Memory B cell (primary cell): ENCODE results near the gene NBL1.

Experiments
- ATAC-seq: fragments of 150-1000 bp; cut with Tn5 transposase; 2 replicates; pipeline ENCODE4 v1.10.0; 2021; ENCODE audit warnings: low read depth, mild to moderate bottlenecking, moderate library complexity
- DNase-seq, 2 donors: peaks; one replicate each; pipeline ENCODE4 v3.0.0; 2022; ENCODE audit warnings: low spot score in 2 of 2
- H3K27ac Mint-ChIP-seq: one replicate; pipeline ENCODE4 v1.8.0; 2022; ENCODE audit warnings: mild to moderate bottlenecking, moderate library complexity, mixed read lengths
- H3K27me3 Mint-ChIP-seq: one replicate; pipeline ENCODE4 v1.8.0; 2022; ENCODE audit warnings: mixed read lengths
- H3K36me3 Mint-ChIP-seq: one replicate; pipeline ENCODE4 v1.8.0; 2022; ENCODE audit warnings: mild to moderate bottlenecking, mixed read lengths
- H3K4me1 Mint-ChIP-seq: one replicate; pipeline ENCODE4 v1.8.0; 2022; ENCODE audit warnings: mixed read lengths
- H3K4me3 Mint-ChIP-seq: one replicate; pipeline ENCODE4 v1.8.0; 2022; ENCODE audit warnings: mild to moderate bottlenecking, moderate library complexity, mixed read lengths
- H3K9me3 Mint-ChIP-seq: one replicate; pipeline ENCODE4 v1.8.0; 2022; ENCODE audit warnings: mixed read lengths

The NBL1 gene

GRCh38 chr1:19643602-19644394 is at the start of gene NBL1:
Gene NBL1, plus strand, starts transcription at chr1:19644311. Its CDS starts 10,720 bp downstream, at chr1:19655031.
- H3K4me1 Mint-ChIP-seq: peaks cover 13% of the 10 kb centered on the region
- DNase-seq: no peak
- H3K4me3 Mint-ChIP-seq: peak within 1 kb of the TSS; percentile 92
- H3K9me3 Mint-ChIP-seq: no peaks in the 10 kb centered on the region
- ATAC-seq: peak; percentile 84
- H3K27me3 Mint-ChIP-seq: peaks cover 23% of the 10 kb centered on the region
- peak within 1 kb of the TSS; percentile 33 for H3K27ac Mint-ChIP-seq
- H3K36me3 Mint-ChIP-seq: peaks cover 3% of the 10 kb centered on the region

GRCh38 chr1:19596065-19596713 is 47.9 kb upstream of the NBL1 start:
- Mint-ChIP-seq H3K9me3 (no peaks in the 10 kb centered on the region), H3K4me3 (peak overlapping the region; percentile 98), H3K27me3 (no peaks in the 10 kb centered on the region), H3K27ac (peak overlapping the region; percentile 100), H3K4me1 (peaks cover 31% of the 10 kb centered on the region), H3K36me3 (peaks cover 9% of the 10 kb centered on the region)
- no peak for ATAC-seq
- no peak for DNase-seq

- DNase-seq: peak; percentile 92 to 96
- H3K4me3 Mint-ChIP-seq: peak overlapping the region; percentile 98
- peaks cover 11% of the 10 kb centered on the region for H3K36me3 Mint-ChIP-seq
- H3K27me3 Mint-ChIP-seq: no peaks in the 10 kb centered on the region
- H3K9me3 Mint-ChIP-seq: no peaks in the 10 kb centered on the region
- ATAC-seq: peak; percentile 80
- peak overlapping the region; percentile 100 for H3K27ac Mint-ChIP-seq
- peaks cover 35% of the 10 kb centered on the region for H3K4me1 Mint-ChIP-seq
Measured at GRCh38 chr1:19596714-19597495, 47.2 kb upstream of the NBL1 start.

- ATAC-seq (peak; percentile 40), DNase-seq (peak in 1 of 2 donors; percentile 64)
- peak overlapping the region; percentile 100 for H3K27ac Mint-ChIP-seq
- peak overlapping the region; percentile 98 for H3K4me3 Mint-ChIP-seq
- H3K4me1 Mint-ChIP-seq: peaks cover 37% of the 10 kb centered on the region
- no peaks in the 10 kb centered on the region for H3K27me3 Mint-ChIP-seq
- H3K36me3 Mint-ChIP-seq: peaks cover 11% of the 10 kb centered on the region
- no peaks in the 10 kb centered on the region for H3K9me3 Mint-ChIP-seq
Measured at GRCh38 chr1:19597496-19598309, 46.4 kb upstream of the NBL1 start.

GRCh38 chr1:19599810-19600209 is 44.3 kb upstream of the NBL1 start:
- H3K27me3 Mint-ChIP-seq: no peaks in the 10 kb centered on the region

GRCh38 chr1:19602486-19602885 is 41.6 kb upstream of the NBL1 start:
- no peaks in the 10 kb centered on the region for H3K9me3 Mint-ChIP-seq
- no peak overlapping the region for H3K27ac Mint-ChIP-seq
- no peak overlapping the region for H3K4me3 Mint-ChIP-seq
- H3K27me3 Mint-ChIP-seq: no peaks in the 10 kb centered on the region
- DNase-seq: no peak
- H3K36me3 Mint-ChIP-seq: peaks cover 9% of the 10 kb centered on the region
- peaks cover 43% of the 10 kb centered on the region for H3K4me1 Mint-ChIP-seq
- no peak for ATAC-seq

More at GRCh38 chr1:19599810-19600209, 44.3 kb upstream of the NBL1 start:
- Mint-ChIP-seq H3K27ac (peak overlapping the region; percentile 65), H3K4me1 (peaks cover 40% of the 10 kb centered on the region), H3K36me3 (peaks cover 11% of the 10 kb centered on the region), H3K9me3 (no peaks in the 10 kb centered on the region), H3K4me3 (peak overlapping the region; percentile 9)
- no peak for ATAC-seq
- no peak for DNase-seq

GRCh38 chr1:19605967-19606366 is 38.1 kb upstream of the NBL1 start:
- no peak overlapping the region for H3K4me3 Mint-ChIP-seq
- H3K4me1 Mint-ChIP-seq: peaks cover 21% of the 10 kb centered on the region
- DNase-seq (no peak), ATAC-seq (no peak)
- peaks cover 4% of the 10 kb centered on the region for H3K36me3 Mint-ChIP-seq
- no peaks in the 10 kb centered on the region for H3K9me3 Mint-ChIP-seq
- peak overlapping the region; percentile 5 for H3K27ac Mint-ChIP-seq
- H3K27me3 Mint-ChIP-seq: no peaks in the 10 kb centered on the region

GRCh38 chr1:19606817-19607642 is 37.1 kb upstream of the NBL1 start:
- H3K27ac Mint-ChIP-seq: peak overlapping the region; percentile 5
- H3K4me1 Mint-ChIP-seq: peaks cover 16% of the 10 kb centered on the region
- no peak overlapping the region for H3K4me3 Mint-ChIP-seq
- H3K36me3 Mint-ChIP-seq: peaks cover 2% of the 10 kb centered on the region
- H3K9me3 Mint-ChIP-seq: no peaks in the 10 kb centered on the region
- no peak for DNase-seq
- ATAC-seq: no peak
- no peaks in the 10 kb centered on the region for H3K27me3 Mint-ChIP-seq

- Mint-ChIP-seq H3K4me1 (peaks cover 17% of the 10 kb centered on the region), H3K4me3 (no peak overlapping the region), H3K27me3 (no peaks in the 10 kb centered on the region), H3K9me3 (no peaks in the 10 kb centered on the region), H3K36me3 (peaks cover 2% of the 10 kb centered on the region), H3K27ac (no peak overlapping the region)
- DNase-seq (no peak), ATAC-seq (no peak)
Measured at GRCh38 chr1:19608232-19608631, 35.9 kb upstream of the NBL1 start.

GRCh38 chr1:19610282-19610981 is 33.7 kb upstream of the NBL1 start:
- peak overlapping the region; percentile 53 for H3K27ac Mint-ChIP-seq
- no peak overlapping the region for H3K4me3 Mint-ChIP-seq
- no peaks in the 10 kb centered on the region for H3K27me3 Mint-ChIP-seq
- DNase-seq (no peak), ATAC-seq (no peak)
- H3K36me3 Mint-ChIP-seq: peaks cover 5% of the 10 kb centered on the region
- no peaks in the 10 kb centered on the region for H3K9me3 Mint-ChIP-seq
- peaks cover 18% of the 10 kb centered on the region for H3K4me1 Mint-ChIP-seq

- no peak for ATAC-seq
- H3K4me1 Mint-ChIP-seq: peaks cover 11% of the 10 kb centered on the region
Measured at GRCh38 chr1:19612530-19612929, 31.6 kb upstream of the NBL1 start.

GRCh38 chr1:19613171-19613703 is 30.9 kb upstream of the NBL1 start:
- no peak for DNase-seq
- H3K27me3 Mint-ChIP-seq: no peaks in the 10 kb centered on the region
- peak overlapping the region; percentile 35 for H3K27ac Mint-ChIP-seq
- no peak overlapping the region for H3K4me3 Mint-ChIP-seq
- no peak for ATAC-seq
- peaks cover 11% of the 10 kb centered on the region for H3K4me1 Mint-ChIP-seq
- peaks cover 4% of the 10 kb centered on the region for H3K36me3 Mint-ChIP-seq
- H3K9me3 Mint-ChIP-seq: no peaks in the 10 kb centered on the region

More at GRCh38 chr1:19612530-19612929, 31.6 kb upstream of the NBL1 start:
- peaks cover 5% of the 10 kb centered on the region for H3K36me3 Mint-ChIP-seq
- no peaks in the 10 kb centered on the region for H3K27me3 Mint-ChIP-seq
- H3K27ac Mint-ChIP-seq: no peak overlapping the region
- no peak overlapping the region for H3K4me3 Mint-ChIP-seq
- no peaks in the 10 kb centered on the region for H3K9me3 Mint-ChIP-seq
- DNase-seq: no peak
